Activated naive CD8-positive, alpha-beta T cell treated with anti-CD3 and anti-CD28 coated beads, Interleukin-2, amount 10 ng/mL, durations not matched to agents 7 days and 5 days (primary cell): ENCODE data around the gene MAMLD1. TPM values are rescaled to one million over a fixed set of nuclear protein-coding genes. Genes with fewer than 3 reads are reported as not detected.

Source experiments
- ATAC-seq: fragments of 150-1000 bp; cut with Tn5 transposase; one replicate; pipeline ENCODE4 v1.10.0; 2021; ENCODE audit warnings: low read depth, moderate library complexity
- POLR2A ChIA-PET: fragments of 350-600 bp; sonication (Branson Sonifier 250); formaldehyde crosslinking; loops from one replicate; lab custom pipeline; 2021; ENCODE audit warnings: antibody characterized with exemption; lab: Charles Lee
- DNase-seq: peaks from one replicate; pipeline ENCODE4 v3.0.0; 2021
- H3K27ac Mint-ChIP-seq: one replicate; pipeline ENCODE4 v1.8.0; 2022; ENCODE audit warnings: mild to moderate bottlenecking, mixed read lengths
- H3K27me3 Mint-ChIP-seq: one replicate; pipeline ENCODE4 v1.8.0; 2022; ENCODE audit warnings: mild to moderate bottlenecking, moderate library complexity, mixed read lengths
- H3K36me3 Mint-ChIP-seq: one replicate; pipeline ENCODE4 v1.8.0; 2021; ENCODE audit warnings: mild to moderate bottlenecking, mixed read lengths
- H3K4me1 Mint-ChIP-seq: one replicate; pipeline ENCODE4 v1.8.0; 2021; ENCODE audit warnings: mixed read lengths
- H3K4me3 Mint-ChIP-seq: one replicate; pipeline ENCODE4 v1.8.0; 2022; ENCODE audit warnings: mild to moderate bottlenecking, moderate library complexity, mixed read lengths
- H3K9me3 Mint-ChIP-seq: one replicate; pipeline ENCODE4 v1.8.0; 2021; ENCODE audit warnings: mixed read lengths
- total RNA-seq, 2 experiments: library from RNA; stranded (reverse); gene quantifications; one replicate each; pipeline ENCODE4 v1.2.3, GENCODE V29; 2021

The MAMLD1 gene
- total RNA-seq, 2 experiments from 2014 or later: 1.6 to 2.5 TPM

- no peak overlapping the region for H3K27ac Mint-ChIP-seq
- H3K4me3 Mint-ChIP-seq: no peak overlapping the region
- POLR2A ChIA-PET: no interaction called here
- DNase-seq: no peak
- no peaks in the 10 kb centered on the region for H3K4me1 Mint-ChIP-seq
- no peak for ATAC-seq
- H3K9me3 Mint-ChIP-seq: no peaks in the 10 kb centered on the region
- H3K36me3 Mint-ChIP-seq: no peaks in the 10 kb centered on the region
- H3K27me3 Mint-ChIP-seq: peaks cover 11% of the 10 kb centered on the region
Observed at GRCh38 chrX:150377005-150377404, 13.9 kb downstream of the MAMLD1 start.

GRCh38 chrX:150405006-150405405 is 41.9 kb downstream of the MAMLD1 start:
- no peak overlapping the region for H3K27ac Mint-ChIP-seq
- peaks cover 9% of the 10 kb centered on the region for H3K4me1 Mint-ChIP-seq

DNA sequence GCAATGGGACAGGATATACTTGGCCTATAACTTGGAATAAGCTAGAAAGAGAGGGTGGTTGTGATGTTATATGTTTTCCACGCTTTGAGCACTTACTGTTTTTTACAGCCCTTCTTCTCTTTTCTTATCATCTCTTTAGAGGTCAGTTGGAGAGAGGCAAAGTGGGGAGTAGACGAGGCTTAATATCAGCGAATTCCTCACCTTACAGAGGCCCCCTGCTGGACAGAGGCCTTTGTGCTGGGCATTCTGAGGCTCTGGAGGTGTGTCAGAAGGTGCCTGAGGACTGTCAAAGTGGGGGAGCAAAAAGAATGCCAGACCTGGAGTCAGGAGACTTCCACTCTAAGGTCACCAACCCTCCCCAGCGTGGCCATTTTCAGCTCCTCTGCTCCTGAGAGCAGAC is 42.5 kb downstream of the MAMLD1 start:
- ATAC-seq: no peak
- POLR2A ChIA-PET: no interaction called here
- H3K36me3 Mint-ChIP-seq: no peaks in the 10 kb centered on the region
- H3K27me3 Mint-ChIP-seq: peaks cover 6% of the 10 kb centered on the region
- DNase-seq: no peak
- H3K4me3 Mint-ChIP-seq: no peak overlapping the region
- H3K4me1 Mint-ChIP-seq: peaks cover 14% of the 10 kb centered on the region
- H3K9me3 Mint-ChIP-seq: no peaks in the 10 kb centered on the region
- no peak overlapping the region for H3K27ac Mint-ChIP-seq

More at GRCh38 chrX:150405006-150405405, 41.9 kb downstream of the MAMLD1 start:
- ATAC-seq (no peak), DNase-seq (no peak)
- H3K4me3 Mint-ChIP-seq: no peak overlapping the region
- no peaks in the 10 kb centered on the region for H3K9me3 Mint-ChIP-seq
- no peaks in the 10 kb centered on the region for H3K36me3 Mint-ChIP-seq
- H3K27me3 Mint-ChIP-seq: peaks cover 6% of the 10 kb centered on the region
- POLR2A ChIA-PET: no interaction called here

- Mint-ChIP-seq H3K4me3 (no peak overlapping the region), H3K36me3 (no peaks in the 10 kb centered on the region), H3K4me1 (peaks cover 22% of the 10 kb centered on the region), H3K9me3 (no peaks in the 10 kb centered on the region), H3K27me3 (peaks cover 6% of the 10 kb centered on the region), H3K27ac (no peak overlapping the region)
- ATAC-seq: no peak
- POLR2A ChIA-PET: no interaction called here
- DNase-seq: no peak
Observed at GRCh38 chrX:150406596-150406995, 43.5 kb downstream of the MAMLD1 start.

DNA sequence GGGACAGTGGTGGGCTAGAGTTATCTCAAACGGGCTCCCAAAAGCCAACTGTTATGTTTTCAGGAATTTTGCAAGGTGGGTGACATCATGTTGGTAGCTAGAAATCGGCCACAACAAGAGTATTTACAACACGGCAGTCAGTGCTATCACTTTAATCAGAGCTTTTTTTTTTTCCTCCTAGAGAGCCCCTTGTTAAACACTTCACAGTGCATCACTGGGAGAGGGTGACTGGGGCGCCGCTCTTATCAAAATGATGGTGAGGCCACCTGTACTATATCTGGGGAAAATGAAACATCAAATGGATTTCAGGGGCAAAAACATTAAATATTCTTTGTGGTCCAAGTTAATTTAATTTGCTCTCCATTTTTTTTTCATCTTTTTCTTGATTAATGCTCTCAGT is 44.9 kb downstream of the MAMLD1 start:
- Mint-ChIP-seq H3K4me1 (peaks cover 23% of the 10 kb centered on the region), H3K36me3 (peaks cover 1% of the 10 kb centered on the region), H3K4me3 (no peak overlapping the region), H3K9me3 (no peaks in the 10 kb centered on the region), H3K27ac (no peak overlapping the region), H3K27me3 (peaks cover 6% of the 10 kb centered on the region)
- POLR2A ChIA-PET: no interaction called here
- no peak for ATAC-seq
- DNase-seq: no peak

DNA sequence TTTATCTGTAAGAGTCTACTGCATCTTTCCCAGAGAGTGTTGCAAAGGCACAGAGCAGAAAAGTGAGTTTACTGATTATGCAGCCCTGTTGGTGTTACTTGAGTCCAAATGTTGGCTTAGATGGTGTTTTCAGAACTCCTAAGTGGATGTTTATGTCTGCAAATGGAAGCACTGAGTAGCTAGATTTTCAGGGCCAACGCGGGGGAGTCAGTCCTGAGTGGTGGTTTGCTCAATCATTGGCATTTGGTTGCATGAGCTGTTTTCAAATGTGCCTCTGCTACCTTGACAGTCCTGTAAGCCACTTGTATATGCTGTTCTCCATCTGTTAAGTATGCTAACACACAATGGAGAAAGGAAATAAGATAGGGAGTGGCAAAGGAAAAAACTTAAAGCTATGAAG is 45.4 kb downstream of the MAMLD1 start:
- no peak overlapping the region for H3K4me3 Mint-ChIP-seq
- H3K4me1 Mint-ChIP-seq: peaks cover 21% of the 10 kb centered on the region
- H3K27ac Mint-ChIP-seq: no peak overlapping the region
- POLR2A ChIA-PET: no interaction called here
- H3K9me3 Mint-ChIP-seq: no peaks in the 10 kb centered on the region
- ATAC-seq (no peak), DNase-seq (no peak)
- H3K27me3 Mint-ChIP-seq: peaks cover 6% of the 10 kb centered on the region
- peaks cover 1% of the 10 kb centered on the region for H3K36me3 Mint-ChIP-seq

DNA sequence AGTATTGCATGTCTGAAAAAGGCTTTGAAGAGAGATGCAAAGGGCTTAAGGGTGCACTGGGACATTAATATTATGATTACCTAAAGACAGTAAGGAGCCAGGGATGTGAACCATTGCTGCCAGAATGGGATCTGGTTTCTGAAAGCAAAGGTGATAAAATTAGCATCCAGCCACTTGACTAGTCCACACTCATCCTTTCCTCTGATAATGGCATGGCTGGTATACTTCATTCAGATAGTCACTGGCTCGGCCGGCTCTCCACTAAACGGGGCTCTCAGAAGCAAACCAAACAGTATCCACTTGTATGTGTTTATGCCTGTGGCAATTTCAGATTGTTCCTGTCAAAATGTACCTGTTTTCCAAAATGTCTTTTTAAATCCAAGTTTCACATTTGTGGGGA is 46.4 kb downstream of the MAMLD1 start:
- H3K27me3 Mint-ChIP-seq: peaks cover 8% of the 10 kb centered on the region
- no peak overlapping the region for H3K27ac Mint-ChIP-seq
- H3K4me1 Mint-ChIP-seq: peaks cover 17% of the 10 kb centered on the region
- no peak overlapping the region for H3K4me3 Mint-ChIP-seq
- POLR2A ChIA-PET: no interaction called here
- no peaks in the 10 kb centered on the region for H3K9me3 Mint-ChIP-seq
- no peak for ATAC-seq
- DNase-seq: no peak
- H3K36me3 Mint-ChIP-seq: peaks cover 1% of the 10 kb centered on the region

- Mint-ChIP-seq H3K36me3 (peaks cover 1% of the 10 kb centered on the region), H3K27me3 (peaks cover 8% of the 10 kb centered on the region), H3K4me3 (no peak overlapping the region), H3K4me1 (peaks cover 17% of the 10 kb centered on the region), H3K27ac (peak overlapping the region; percentile 45), H3K9me3 (no peaks in the 10 kb centered on the region)
- no peak for DNase-seq
- ATAC-seq: no peak
- POLR2A ChIA-PET: interaction anchor here (1.1 kb wide), 1 partner anchor 69 kb away, joined by 3 read pairs; no protein-coding TSS in a partner anchor
Observed at GRCh38 chrX:150409964-150410363, 46.8 kb downstream of the MAMLD1 start.

GRCh38 chrX:150410513-150410912 is 47.4 kb downstream of the MAMLD1 start:
- H3K4me3 Mint-ChIP-seq: peak overlapping the region; percentile 8
- H3K9me3 Mint-ChIP-seq: no peaks in the 10 kb centered on the region
- H3K27ac Mint-ChIP-seq: peak overlapping the region; percentile 45
- peaks cover 1% of the 10 kb centered on the region for H3K36me3 Mint-ChIP-seq
- POLR2A ChIA-PET: interaction anchor here (1.1 kb wide), 1 partner anchor 68 kb away, joined by 3 read pairs; no protein-coding TSS in a partner anchor
- H3K4me1 Mint-ChIP-seq: peaks cover 17% of the 10 kb centered on the region
- H3K27me3 Mint-ChIP-seq: peaks cover 8% of the 10 kb centered on the region
- ATAC-seq: peak; percentile 88
- DNase-seq: no peak

- peaks cover 7% of the 10 kb centered on the region for H3K27me3 Mint-ChIP-seq
- DNase-seq (no peak), ATAC-seq (no peak)
- POLR2A ChIA-PET: no interaction called here
- no peaks in the 10 kb centered on the region for H3K9me3 Mint-ChIP-seq
- peaks cover 1% of the 10 kb centered on the region for H3K36me3 Mint-ChIP-seq
- peaks cover 17% of the 10 kb centered on the region for H3K4me1 Mint-ChIP-seq
- no peak overlapping the region for H3K27ac Mint-ChIP-seq
- no peak overlapping the region for H3K4me3 Mint-ChIP-seq
Observed at GRCh38 chrX:150411656-150412055, 48.5 kb downstream of the MAMLD1 start.

DNA sequence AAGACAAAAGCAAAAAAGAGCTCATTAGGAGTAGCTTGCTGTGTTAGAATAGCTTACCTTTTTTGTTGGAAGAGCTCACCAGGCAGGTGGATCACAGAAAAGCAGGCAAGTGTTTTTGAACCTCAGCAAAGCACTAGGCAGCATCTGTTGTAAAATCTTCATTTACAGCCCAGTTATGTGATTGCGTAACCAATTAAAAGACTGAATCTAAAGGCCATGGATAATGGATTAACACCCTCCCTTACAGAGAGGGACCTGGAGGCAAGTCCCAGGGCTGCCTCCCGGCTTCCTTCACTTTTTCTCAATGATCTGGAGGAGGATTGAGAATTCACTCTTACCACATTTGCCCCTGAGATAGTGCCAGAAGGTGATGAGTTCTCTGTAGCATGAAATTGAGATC is 51.1 kb downstream of the MAMLD1 start:
- H3K4me1 Mint-ChIP-seq: peaks cover 17% of the 10 kb centered on the region
- H3K27ac Mint-ChIP-seq: no peak overlapping the region
- ATAC-seq: no peak

DNA sequence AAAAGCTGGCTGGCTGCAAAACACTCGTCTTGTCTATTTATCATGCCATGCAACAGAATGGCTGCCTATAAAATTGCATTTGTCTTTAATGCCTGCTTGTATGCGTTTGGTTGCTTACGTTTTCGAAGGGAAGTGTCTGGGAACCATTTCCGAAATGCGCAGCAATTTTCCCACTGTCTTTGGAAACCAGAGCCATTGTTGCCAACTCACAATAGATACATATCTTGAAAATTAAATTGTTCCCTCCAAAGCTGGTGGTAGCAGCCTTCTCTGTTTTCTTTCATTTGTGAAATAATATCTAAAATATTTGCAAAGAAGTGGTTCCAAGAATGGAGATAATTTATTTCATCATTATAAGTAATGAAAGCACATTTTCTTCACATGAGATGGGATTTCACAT is 53.4 kb downstream of the MAMLD1 start:
- POLR2A ChIA-PET: no interaction called here
- peaks cover 2% of the 10 kb centered on the region for H3K4me1 Mint-ChIP-seq
- peaks cover 5% of the 10 kb centered on the region for H3K27me3 Mint-ChIP-seq
- H3K4me3 Mint-ChIP-seq: no peak overlapping the region
- H3K27ac Mint-ChIP-seq: no peak overlapping the region
- no peak for ATAC-seq
- H3K36me3 Mint-ChIP-seq: peaks cover 1% of the 10 kb centered on the region
- no peaks in the 10 kb centered on the region for H3K9me3 Mint-ChIP-seq
- no peak for DNase-seq

More for the DNA sequence above, 51.1 kb downstream of the MAMLD1 start:
- POLR2A ChIA-PET: no interaction called here
- Mint-ChIP-seq H3K27me3 (peaks cover 5% of the 10 kb centered on the region), H3K9me3 (no peaks in the 10 kb centered on the region), H3K36me3 (peaks cover 1% of the 10 kb centered on the region), H3K4me3 (no peak overlapping the region)
- no peak for DNase-seq

- DNase-seq (no peak), ATAC-seq (no peak)
- no peaks in the 10 kb centered on the region for H3K36me3 Mint-ChIP-seq
- H3K9me3 Mint-ChIP-seq: no peaks in the 10 kb centered on the region
- no peaks in the 10 kb centered on the region for H3K27me3 Mint-ChIP-seq
- POLR2A ChIA-PET: no interaction called here
- no peak overlapping the region for H3K4me3 Mint-ChIP-seq
- no peak overlapping the region for H3K27ac Mint-ChIP-seq
- H3K4me1 Mint-ChIP-seq: no peaks in the 10 kb centered on the region
Observed at GRCh38 chrX:150421816-150422215, 58.7 kb downstream of the MAMLD1 start.

DNA sequence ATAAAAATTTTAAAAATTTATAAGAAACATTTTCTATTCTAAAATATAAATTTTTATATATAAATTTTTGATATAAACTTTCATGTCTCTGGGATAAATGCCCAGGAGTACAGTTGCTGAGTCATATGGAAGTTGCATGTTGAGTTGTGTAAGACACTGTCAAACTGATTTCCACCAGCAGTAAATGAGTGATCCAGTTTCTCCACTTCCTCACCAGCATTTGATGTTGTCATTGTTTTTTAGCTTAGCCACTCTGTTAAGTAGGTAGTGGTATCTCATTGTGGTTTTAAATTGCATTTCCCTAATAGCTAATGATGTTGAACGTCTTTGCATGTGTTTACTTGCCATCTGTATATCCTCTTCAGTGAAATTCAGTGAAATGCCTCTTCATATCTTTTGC is 66.5 kb downstream of the MAMLD1 start:
- Mint-ChIP-seq H3K9me3 (no peaks in the 10 kb centered on the region), H3K27me3 (peaks cover 6% of the 10 kb centered on the region), H3K36me3 (peaks cover 2% of the 10 kb centered on the region), H3K27ac (no peak overlapping the region), H3K4me1 (no peaks in the 10 kb centered on the region), H3K4me3 (no peak overlapping the region)
- no peak for DNase-seq
- POLR2A ChIA-PET: no interaction called here
- ATAC-seq: no peak

- ATAC-seq (no peak), DNase-seq (no peak)
- Mint-ChIP-seq H3K4me3 (no peak overlapping the region), H3K9me3 (peaks cover 2% of the 10 kb centered on the region), H3K4me1 (peaks cover 4% of the 10 kb centered on the region), H3K36me3 (peaks cover 3% of the 10 kb centered on the region), H3K27me3 (peaks cover 8% of the 10 kb centered on the region), H3K27ac (no peak overlapping the region)
- POLR2A ChIA-PET: no interaction called here
Observed at GRCh38 chrX:150436195-150436594, 73.1 kb downstream of the MAMLD1 start.
